ENCODE measurements around the gene KNTC1.
A peak's percentile ranks its signal among the peaks of the same experiment; 100 is the strongest.
"Not testable (repeated sequence)": the region's sequence is repeated elsewhere in the genome, so short reads cannot be mapped to it uniquely, and the experiment has no call there.

The KNTC1 gene

DNA sequence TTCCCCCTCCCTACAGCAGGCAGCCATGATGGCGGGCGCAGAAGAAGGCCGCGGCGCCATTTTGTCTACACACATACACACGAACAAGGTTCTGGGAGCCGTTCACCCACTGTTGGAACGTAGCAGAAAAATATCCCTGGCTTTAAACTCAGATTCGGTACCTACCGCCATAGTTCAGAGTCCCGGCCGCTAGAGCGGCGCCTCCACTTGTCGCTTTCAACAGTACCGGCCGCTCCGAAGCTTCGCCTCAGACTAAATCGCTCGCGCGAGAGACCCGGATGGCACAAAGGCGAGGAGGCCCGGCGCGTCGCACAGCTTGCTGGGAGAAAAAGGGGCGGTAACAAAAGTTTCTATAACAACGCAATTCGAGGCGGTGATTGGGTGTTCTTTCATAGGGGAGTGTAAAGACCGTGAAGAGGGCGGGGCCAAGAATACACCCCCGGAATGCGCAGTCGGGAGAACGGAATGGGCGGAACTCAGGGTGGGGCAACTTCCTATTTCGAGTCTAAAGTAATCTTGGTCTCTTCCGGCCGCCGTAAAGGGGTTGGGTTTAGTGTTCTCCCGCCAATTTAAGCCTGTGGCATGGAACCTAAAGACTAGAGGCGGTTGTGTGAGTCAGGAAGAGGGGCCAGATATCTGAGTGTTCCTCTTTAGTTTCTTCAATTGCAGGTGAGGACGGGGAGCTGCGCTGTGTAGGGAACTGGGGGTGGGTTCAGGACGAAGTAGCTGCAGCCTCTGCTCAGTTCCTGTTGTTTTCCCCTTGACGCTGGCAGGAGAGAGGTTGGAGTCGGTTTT lies at the start of gene KNTC1, which contains the start of gene RSRC2:
Gene KNTC1, plus strand, starts transcription at position 567 of the 795 bp plus-strand sequence. CDS start 2,815 bp downstream, outside the sequence.
Gene RSRC2, minus strand, starts transcription at position 254 of the 795 bp plus-strand sequence. Its CDS starts 83 bp downstream, at position 171.
- DNase-seq (ENCODE audit: low read depth in 2 of 2, low spot score in 1 of 2) = peak; percentile 96 to 97

- no peak for DNase-seq (ENCODE audit: low read depth in 2 of 2, low spot score in 1 of 2)
These were observed 46.3 kb upstream of the KNTC1 start for GRCh38 chr12:122480753-122481152.

DNA sequence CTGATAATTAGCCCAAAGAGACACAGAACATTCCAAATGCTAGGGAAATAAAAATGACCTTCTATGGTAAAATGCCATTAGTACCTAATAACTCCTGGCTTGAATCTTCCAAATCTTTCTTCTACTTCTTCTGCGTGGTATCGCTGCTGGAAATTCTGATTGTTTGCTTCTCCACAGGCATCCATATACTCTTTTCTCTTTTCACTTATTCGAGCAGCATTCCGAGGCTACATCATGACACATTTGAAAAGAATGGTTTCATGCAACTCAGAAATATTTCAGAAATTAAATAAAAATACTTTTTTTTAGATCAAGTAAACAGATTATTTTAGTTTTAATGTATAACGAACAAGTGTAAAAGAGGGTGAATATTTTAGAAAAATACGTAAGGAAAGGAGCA lies 45.2 kb upstream of the KNTC1 start:
- no peak for DNase-seq (ENCODE audit: low read depth in 2 of 2, low spot score in 1 of 2)

GRCh38 chr12:122483969-122484368 lies 43.1 kb upstream of the KNTC1 start:
- DNase-seq (ENCODE audit: low read depth in 2 of 2, low spot score in 1 of 2) = no peak

DNA sequence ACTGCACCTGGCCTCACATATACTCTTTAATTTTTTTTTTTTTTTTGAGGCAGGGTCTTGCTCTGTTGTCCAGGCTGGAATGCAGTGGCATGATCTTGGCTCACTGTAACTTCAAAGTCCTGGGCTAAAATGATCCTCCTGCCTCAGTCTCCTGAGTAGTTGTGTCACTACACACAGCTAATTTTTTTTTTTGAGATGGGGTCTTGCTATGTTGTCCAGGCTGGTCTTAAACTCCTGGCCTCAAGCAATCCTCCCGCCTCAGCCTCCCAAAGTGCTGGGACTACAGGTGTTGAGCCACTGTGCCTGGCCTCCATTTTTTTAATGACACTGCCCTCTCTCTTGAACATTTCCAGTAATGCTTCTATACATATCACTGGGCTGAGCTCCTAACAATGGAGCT lies 42.7 kb upstream of the KNTC1 start:
- DNase-seq (ENCODE audit: low read depth in 2 of 2, low spot score in 1 of 2) = not testable (repeated sequence)

GRCh38 chr12:122486360-122486759 lies 40.7 kb upstream of the KNTC1 start:
- DNase-seq (ENCODE audit: low read depth in 2 of 2, low spot score in 1 of 2) = not testable (repeated sequence)

DNA sequence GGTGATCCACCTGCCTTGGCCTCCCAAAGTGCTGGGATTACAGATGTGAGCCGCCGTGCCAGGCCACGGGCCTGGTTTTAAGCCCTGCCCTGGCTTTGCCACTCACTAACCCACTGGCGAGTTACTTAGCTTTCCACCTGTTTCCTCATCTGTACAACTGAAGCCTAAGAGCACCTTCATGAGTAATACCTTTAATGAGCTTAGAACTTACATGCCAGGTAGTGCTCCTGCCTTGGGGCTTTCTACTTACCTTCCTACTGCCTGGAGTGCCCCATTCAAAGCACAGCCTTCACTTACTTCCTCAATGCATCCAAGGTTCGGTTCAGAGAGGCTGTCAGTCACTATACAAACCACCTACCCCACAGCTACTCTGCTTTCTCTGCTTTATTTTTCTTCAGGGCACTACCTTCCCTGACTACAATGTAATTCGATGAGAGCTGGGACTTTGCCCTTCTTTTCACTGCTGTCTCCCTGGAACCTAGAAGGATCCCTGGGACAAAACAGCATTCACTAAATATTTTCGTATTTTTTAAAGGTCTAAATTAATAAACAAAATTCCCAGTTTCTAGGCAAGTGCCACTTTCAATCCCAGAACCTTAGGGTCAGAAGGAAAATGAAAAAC lies 40.1 kb upstream of the KNTC1 start:
- no peak for DNase-seq (ENCODE audit: low read depth in 2 of 2, low spot score in 1 of 2)

DNA sequence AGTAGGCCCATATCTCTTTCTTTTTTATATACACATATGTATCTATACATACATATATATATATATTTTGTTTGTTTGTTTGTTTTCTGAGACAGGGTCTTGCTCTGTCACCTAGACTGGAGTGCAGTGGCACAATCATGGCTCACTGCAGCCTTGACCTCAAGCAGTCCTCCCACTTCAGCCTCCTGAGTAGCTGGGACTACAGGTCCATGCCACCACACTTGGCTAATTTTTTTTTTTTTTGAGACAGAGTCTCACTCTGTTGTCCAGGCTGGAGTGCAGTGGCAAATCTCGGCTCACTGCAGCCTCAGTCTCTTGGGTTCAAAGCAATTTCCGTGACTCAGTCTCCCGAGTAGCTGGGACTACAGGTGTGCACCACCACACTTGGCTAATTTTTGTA lies 39.2 kb upstream of the KNTC1 start:
- DNase-seq (ENCODE audit: low read depth in 2 of 2, low spot score in 1 of 2) = not testable (repeated sequence)

- DNase-seq (ENCODE audit: low read depth in 2 of 2, low spot score in 1 of 2) = no peak
These were observed 38.0 kb upstream of the KNTC1 start for GRCh38 chr12:122489038-122489437.

DNA sequence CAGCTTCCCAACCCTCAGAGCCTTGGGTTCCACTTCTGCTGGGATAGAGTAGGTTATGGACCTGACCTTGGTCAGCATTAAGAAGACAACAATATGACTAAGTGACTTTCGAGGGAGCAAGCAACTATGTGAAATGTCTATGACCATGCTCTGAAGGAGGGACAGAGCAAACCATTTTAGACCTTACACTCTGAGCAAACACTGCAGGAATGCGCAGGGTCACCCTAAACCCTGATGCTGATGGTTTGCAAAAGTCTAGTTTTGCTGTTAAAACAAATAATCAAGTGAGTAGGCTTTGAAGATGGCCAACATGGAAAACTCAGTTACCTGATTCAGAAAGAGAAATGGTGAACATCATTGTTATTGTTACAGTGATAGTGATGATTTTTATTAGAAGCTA lies 35.1 kb upstream of the KNTC1 start:
- DNase-seq (ENCODE audit: low read depth in 2 of 2, low spot score in 1 of 2) = no peak

- not testable (repeated sequence) for DNase-seq (ENCODE audit: low read depth in 2 of 2, low spot score in 1 of 2)
These were observed 33.8 kb upstream of the KNTC1 start for GRCh38 chr12:122493222-122493621.

DNA sequence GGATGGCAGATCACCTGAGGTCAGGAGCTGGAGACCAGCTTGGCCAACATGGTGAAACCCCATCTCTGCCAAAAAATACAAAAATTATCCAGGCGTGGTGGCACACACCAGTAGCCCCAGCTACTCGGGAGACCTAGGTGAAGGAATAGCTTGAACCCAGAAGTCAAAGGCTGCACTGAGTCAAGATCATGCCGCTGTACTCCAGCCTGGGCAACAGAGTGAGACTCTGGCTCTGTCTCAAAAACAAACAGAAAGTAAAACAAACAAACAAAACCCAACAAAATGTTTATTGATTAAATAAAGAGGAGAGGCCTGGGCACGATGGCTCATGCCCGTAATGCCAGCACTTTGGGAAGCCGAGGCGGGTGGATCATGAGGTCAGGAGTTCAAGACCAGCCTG lies 31.8 kb upstream of the KNTC1 start:
- DNase-seq (ENCODE audit: low read depth in 2 of 2, low spot score in 1 of 2) = no peak

- DNase-seq (ENCODE audit: low read depth in 2 of 2, low spot score in 1 of 2) = peak in 1 of 2 donors; percentile 8
These were observed 26.9 kb upstream of the KNTC1 start for GRCh38 chr12:122499991-122500684.

GRCh38 chr12:122500685-122501488 lies 26.2 kb upstream of the KNTC1 start, which contains the start of gene ZCCHC8:
ZCCHC8 (minus strand) TSS chr12:122500932; CDS start chr12:122500840, 92 bp downstream.
- peak; percentile 90 to 92 for DNase-seq (ENCODE audit: low read depth in 2 of 2, low spot score in 1 of 2)

DNA sequence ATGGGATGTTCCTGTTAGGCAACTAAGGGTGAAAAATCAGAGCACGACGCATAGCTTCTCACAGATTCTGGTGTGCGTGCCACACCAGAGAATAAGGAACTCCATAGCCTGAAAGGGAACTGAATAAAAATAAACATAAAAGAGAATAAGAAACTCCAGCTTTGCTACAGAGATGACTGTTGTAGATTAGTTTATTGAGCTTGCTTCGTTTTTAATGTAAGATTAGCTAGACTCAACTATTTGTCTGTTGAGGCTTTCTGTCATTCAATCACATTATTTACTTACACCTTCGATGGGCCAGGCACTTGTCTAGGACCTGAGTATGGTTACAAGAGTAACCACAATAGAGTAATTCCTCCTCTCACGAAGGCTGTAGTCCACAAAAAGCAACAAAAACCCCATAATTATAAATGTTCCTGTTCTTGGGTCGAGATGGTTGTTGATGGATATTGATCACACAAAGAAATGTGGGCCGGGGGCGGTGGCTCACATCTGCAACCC lies 25.5 kb upstream of the KNTC1 start:
- DNase-seq (ENCODE audit: low read depth in 2 of 2, low spot score in 1 of 2) = no peak

- DNase-seq (ENCODE audit: low read depth in 2 of 2, low spot score in 1 of 2) = no peak
These were observed 23.8 kb upstream of the KNTC1 start for GRCh38 chr12:122503147-122503751.

DNA sequence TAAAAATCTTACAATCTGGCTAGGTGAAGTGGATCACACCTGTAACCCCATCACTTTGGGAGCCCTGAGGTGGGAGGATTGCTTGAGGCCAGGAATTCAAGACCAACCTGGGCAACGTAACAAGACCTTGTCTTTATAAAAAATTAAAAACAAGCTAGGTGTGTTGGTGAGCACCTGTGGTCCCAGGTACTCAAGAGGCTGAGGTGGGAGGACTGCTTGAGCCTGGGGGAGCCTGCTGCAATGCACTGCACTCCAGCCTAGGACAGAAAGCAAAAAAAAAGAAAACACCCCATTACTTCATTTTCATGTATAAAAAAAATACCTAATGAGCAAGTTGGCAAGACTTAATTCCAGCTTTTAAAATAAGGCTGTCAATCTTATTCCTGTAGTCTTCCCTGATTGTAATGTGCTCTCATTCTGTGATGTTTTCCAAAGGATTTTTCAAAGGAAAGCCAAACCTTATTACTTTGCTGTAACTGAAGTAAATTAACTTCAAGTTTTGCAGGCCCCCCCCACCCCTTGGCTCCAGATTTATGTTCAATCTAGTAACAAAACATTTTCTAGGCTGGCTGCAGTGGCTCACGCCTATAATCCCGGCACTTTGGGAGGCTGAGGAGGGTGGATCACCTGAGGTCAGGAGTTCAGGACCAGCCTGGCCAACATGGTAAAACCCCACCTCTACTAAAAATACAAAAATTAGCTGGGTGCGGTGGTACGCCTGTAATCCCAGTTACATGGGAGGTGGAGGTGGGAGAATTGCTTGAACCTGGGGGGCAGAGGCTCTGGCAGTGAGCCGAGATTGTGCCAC lies 23.1 kb upstream of the KNTC1 start:
- DNase-seq (ENCODE audit: low read depth in 2 of 2, low spot score in 1 of 2) = no peak

- DNase-seq (ENCODE audit: low read depth in 2 of 2, low spot score in 1 of 2) = no peak
These were observed 21.5 kb upstream of the KNTC1 start for GRCh38 chr12:122505419-122506051.

DNA sequence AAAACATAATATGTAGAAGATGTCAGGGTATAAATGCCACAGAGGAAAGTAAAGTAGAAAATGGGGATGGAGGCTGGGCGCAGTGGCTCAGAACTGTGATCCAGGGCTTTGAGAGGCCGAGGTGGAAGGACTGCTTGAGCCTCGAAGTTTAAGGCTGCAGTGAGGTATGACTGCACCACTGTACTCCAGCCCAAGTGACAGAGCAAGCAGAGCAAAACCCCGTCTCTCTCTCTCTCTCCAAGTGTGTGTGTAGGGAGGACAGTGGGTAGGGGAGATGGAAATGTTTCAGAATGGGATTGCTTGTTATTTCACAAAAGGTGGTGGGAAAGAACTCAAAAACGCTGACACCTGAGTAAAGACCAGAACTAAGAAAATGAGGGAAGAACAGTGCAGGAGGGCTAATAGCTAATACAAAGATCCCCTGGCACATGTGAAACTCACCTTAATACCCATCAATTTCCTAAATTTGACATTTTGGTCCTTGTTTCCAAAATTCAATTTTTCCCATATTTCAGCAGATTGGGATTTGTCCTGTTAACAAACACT lies 20.6 kb upstream of the KNTC1 start:
- DNase-seq (ENCODE audit: low read depth in 2 of 2, low spot score in 1 of 2) = no peak
